SK-N-SH (cell line): Measurements from ENCODE around the gene ZNF683. TPM values are rescaled to one million over a fixed set of nuclear protein-coding genes. Genes with fewer than 3 reads are reported as not detected.

ENCODE experiments used
- CTCF ChIA-PET: fragments of 300-600, 350-600 bp; formaldehyde crosslinking; extraction: SDS; loops from one replicate; lab custom pipeline; 2021; lab: Yijun Ruan, JAX
- POLR2A ChIA-PET: fragments of 350-600 bp; sonication (Branson Sonifier 250); formaldehyde crosslinking; extraction: SDS; loops from one replicate; lab custom pipeline; 2020; ENCODE audit warnings: antibody characterized with exemption, inconsistent platforms; lab: Yijun Ruan, JAX
- DNase-seq: peaks from one replicate; pipeline ENCODE4 v3.0.0; 2012
- H2AFZ ChIP-seq: fragments of 200-600 bp; sonication (generic); 2 replicates; pipeline ENCODE4 v1.8.1; 2016; ENCODE audit warnings: antibody characterized with exemption, mild to moderate bottlenecking, low read depth
- H3F3A ChIP-seq: fragments of 200-600 bp; sonication (generic); replicated peaks from 2 replicates; pipeline ENCODE3; 2016; ENCODE audit warnings: antibody characterized with exemption, mild to moderate bottlenecking; ENCODE audit not compliant: insufficient read depth
- H3K27ac ChIP-seq, 2 experiments: fragments of 200-500 bp in 1 of 2; fragments of 200-600 bp in 1 of 2; sonication (Bioruptor generic) in 1 of 2; sonication (generic), shearing (Covaris generic) in 1 of 2; 2 replicates each; pipeline versions ENCODE4 v1.5.1 to v1.6.1; 2014 to 2016; ENCODE audit warnings: low read depth in 2 of 2, inconsistent platforms in 1 of 2, low read length in 1 of 2, mild to moderate bottlenecking in 1 of 2, mixed read lengths in 1 of 2
- H3K27me3 ChIP-seq: fragments of 200-600 bp; sonication (generic), shearing (Covaris generic); 2 replicates; pipeline ENCODE4 v1.6.1; 2016; ENCODE audit warnings: mixed run types; ENCODE audit not compliant: insufficient read depth
- H3K36me3 ChIP-seq, 2 experiments: fragments of 200-500 bp in 1 of 2; fragments of 200-600 bp in 1 of 2; sonication (Bioruptor generic) in 1 of 2; sonication (generic) in 1 of 2; replicated peaks in 1 of 2; 2 replicates each; pipeline versions ENCODE3 to v1.5.1; 2014 to 2016; ENCODE audit warnings: low read length in 1 of 2, mild to moderate bottlenecking in 1 of 2; ENCODE audit not compliant: insufficient read depth in 2 of 2, control insufficient read depth in 1 of 2
- H3K4me1 ChIP-seq, 2 experiments: fragments of 200-500 bp in 1 of 2; fragments of 200-600 bp in 1 of 2; sonication (Bioruptor generic) in 1 of 2; sonication (generic), shearing (Covaris generic) in 1 of 2; 2 replicates each; pipeline versions ENCODE4 v1.5.1 to v1.6.1; 2014 to 2016; ENCODE audit warnings: low read depth in 1 of 2, low read length in 1 of 2, mixed run types in 1 of 2; ENCODE audit not compliant: insufficient read depth in 2 of 2, control insufficient read depth in 1 of 2
- H3K4me2 ChIP-seq: fragments of 200-600 bp; sonication (generic), shearing (Covaris generic); 2 replicates; pipeline ENCODE4 v1.6.1; 2017; ENCODE audit warnings: mixed run types
- H3K4me3 ChIP-seq, 2 experiments: fragments of 200-500 bp in 1 of 2; fragments of 200-600 bp in 1 of 2; sonication (Bioruptor generic) in 1 of 2; sonication (generic), shearing (Covaris generic) in 1 of 2; 2 replicates each; pipeline versions ENCODE4 v1.5.1 to v1.8.1; 2014 to 2016; ENCODE audit warnings: low read depth in 2 of 2, inconsistent platforms in 1 of 2, low read length in 1 of 2, mild to moderate bottlenecking in 1 of 2, mixed read lengths in 1 of 2, moderate library complexity in 1 of 2
- H3K79me2 ChIP-seq: fragments of 200-600 bp; sonication (generic); 2 replicates; pipeline ENCODE4 v1.8.1; 2017; ENCODE audit warnings: mild to moderate bottlenecking; ENCODE audit not compliant: insufficient read depth
- H3K9ac ChIP-seq: fragments of 200-600 bp; sonication (generic); 2 replicates; pipeline ENCODE4 v1.6.1; 2017; ENCODE audit warnings: mixed run types
- H3K9me2 ChIP-seq: fragments of 200-600 bp; sonication (generic); 2 replicates; pipeline ENCODE4 v1.6.1; 2017; ENCODE audit warnings: mixed run types
- H3K9me3 ChIP-seq: fragments of 200-600 bp; sonication (generic); 2 replicates; pipeline ENCODE4 v1.6.1; 2017; ENCODE audit warnings: mixed run types, mild to moderate bottlenecking, moderate library complexity
- H4K20me1 ChIP-seq: fragments of 200-600 bp; sonication (generic); 2 replicates; pipeline ENCODE4 v1.6.1; 2017; ENCODE audit warnings: mild to moderate bottlenecking, mixed run types; ENCODE audit not compliant: insufficient read depth
- EZH2phosphoT487 ChIP-seq: fragments of 200-600 bp; sonication (generic); IDR thresholded peaks from 2 replicates; pipeline ENCODE4 v1.6.1; 2017; ENCODE audit warnings: low read depth, mixed run types, mild to moderate bottlenecking, antibody characterized with exemption, moderate library complexity, borderline replicate concordance
- FOXJ3 ChIP-seq: sonication (generic); formaldehyde crosslinking; IDR thresholded peaks from 2 replicates; pipeline ENCODE4 v1.5.1; 2020; ENCODE audit warnings: mild to moderate bottlenecking, missing genetic modification reagents
- FOXM1 ChIP-seq: IDR thresholded peaks from 2 replicates; pipeline ENCODE4 v1.4.0; 2012; ENCODE audit warnings: low read depth, mild to moderate bottlenecking
- IRF3 ChIP-seq: fragments of 150-350 bp; IDR thresholded peaks from 2 replicates; pipeline ENCODE4 v1.6.1; 2016; ENCODE audit warnings: mild to moderate bottlenecking, low read depth, low read length
- NFIC ChIP-seq: IDR thresholded peaks from 2 replicates; pipeline ENCODE4 v1.4.0; 2012; ENCODE audit warnings: borderline replicate concordance
- PBX3 ChIP-seq: IDR thresholded peaks from 2 replicates; pipeline ENCODE4; 2012
- POLR2AphosphoS5 ChIP-seq: IDR thresholded peaks from 2 replicates; pipeline ENCODE4 v1.6.1; 2012; ENCODE audit warnings: low read depth, low read length
- RAD21 ChIP-seq: IDR thresholded peaks from 2 replicates; pipeline ENCODE4 v1.6.1; 2012; ENCODE audit warnings: mild to moderate bottlenecking, low read length
- REST ChIP-seq: IDR thresholded peaks from 2 replicates; pipeline ENCODE4 v1.6.1; 2012; ENCODE audit warnings: mild to moderate bottlenecking, low read depth, low read length, moderate library complexity
- TCF12 ChIP-seq: IDR thresholded peaks from 2 replicates; pipeline ENCODE4 v1.4.0; 2012
- TEAD4 ChIP-seq: IDR thresholded peaks from 2 replicates; pipeline ENCODE4 v1.4.0; 2012; ENCODE audit warnings: mild to moderate bottlenecking, borderline replicate concordance; ENCODE audit not compliant: insufficient read depth
- USF1 ChIP-seq: IDR thresholded peaks from 2 replicates; pipeline ENCODE4 v1.4.0; 2012; ENCODE audit warnings: low read depth, borderline replicate concordance
- YY1 ChIP-seq: IDR thresholded peaks from 2 replicates; pipeline ENCODE4 v1.4.0; 2012; ENCODE audit warnings: low read depth, mild to moderate bottlenecking
- WGBS: methylation state at CpG from one replicate; pipeline ENCODE4 v1.1.6; 2017; ENCODE audit warnings: low lambda C conversion rate; 5-methylcytosine and 5-hydroxymethylcytosine counted together
- polyA plus RNA-seq, 3 experiments: library from polyadenylated mRNA; depleted of rRNA; stranded (reverse); fragments of >200 nt; gene quantifications; 2 replicates each; pipeline ENCODE4 v1.2.3, GENCODE V29; 2012

Gene ZNF683
- polyA plus RNA-seq, 1 of the 3 experiments (the other 2 are of a cell fraction) = not detected

- Histone ChIP-seq H3K9me2 (no peaks in the 10 kb centered on the region), H3K27me3 (no peaks in the 10 kb centered on the region), H3K4me3 (peak overlapping the region; percentile 61 to 65), H3K4me1 (no peaks in the 10 kb centered on the region; a peak in 1 of 4 replicates), H2AFZ (peak overlapping the region; percentile 91; the same call in 1 of the 2 replicates), H3K9me3 (no peaks in the 10 kb centered on the region), H3K27ac (no peak overlapping the region), H3K79me2 (no peaks in the 10 kb centered on the region), H4K20me1 (no peaks in the 10 kb centered on the region), H3K4me2 (peak overlapping the region; percentile 81), H3K9ac (no peak overlapping the region; the same call in 1 of the 2 replicates), H3K36me3 (no peaks in the 10 kb centered on the region), H3F3A (no peaks in the 10 kb centered on the region)
- CTCF ChIA-PET = interaction anchor here (1.1 to 2.3 kb wide), 3 partner anchors 22 to 80 kb away, joined by 5 to 6 read pairs (median 5); no protein-coding TSS in a partner anchor
- POLR2A ChIA-PET = no interaction called here
- TF ChIP-seq FOXJ3 (CRISPR knock-in tag) = no peak
- TF ChIP-seq POLR2AphosphoS5 = no peak
- no peak for TF ChIP-seq TCF12
- TF ChIP-seq TEAD4 = no peak
- no peak for TF ChIP-seq USF1
- TF ChIP-seq IRF3 = no peak
- no peak for TF ChIP-seq NFIC
- TF ChIP-seq RAD21 = no peak
- TF ChIP-seq FOXM1 = no peak
- no peak for TF ChIP-seq YY1
- TF ChIP-seq EZH2phosphoT487 = no peak
- TF ChIP-seq PBX3 = no peak
- no peak for TF ChIP-seq REST
- DNase-seq = peak; percentile 91
- 63% methylated on average over 14 of the region's 52 CpGs for WGBS
Observed at GRCh38 chr1:26336477-26337205, 35.9 kb downstream of the ZNF683 start.
